ENCODE results near the gene POC1A. TPM values are rescaled to one million over a fixed set of nuclear protein-coding genes. Genes with fewer than 3 reads are reported as not detected.
A peak's percentile ranks its signal among the peaks of the same experiment; 100 is the strongest.

The POC1A gene
- total and polyA plus RNA-seq, 2 of the 4 experiments (the other 2 are of a cell fraction) = 10.6 to 11.5 TPM

- no peak overlapping the region for H3K4me3 ChIP-seq (ENCODE audit: insufficient read depth, low read depth, low read length)
- H4K5ac ChIP-seq (ENCODE audit: low read depth, low read length) = no peak overlapping the region
- H3K79me1 ChIP-seq (ENCODE audit: low read depth in 1 of 2, low read length in 2 of 2) = peaks cover 0 to 9% of the 10 kb centered on the region in 2 experiments; a peak in 2 of 4 replicates
- H3K14ac ChIP-seq (replicated peaks; ENCODE audit: low read depth, low read length) = no peak overlapping the region
- DNase-seq (no peak), ATAC-seq (ENCODE audit: low read depth) (no peak)
- H2BK20ac ChIP-seq (ENCODE audit: low read depth, low read length) = no peak overlapping the region
- H4K91ac ChIP-seq (ENCODE audit: insufficient read depth, low read depth, low read length) = no peak overlapping the region
- H3K4me2 ChIP-seq (ENCODE audit: low read depth, low read length) = no peak overlapping the region
- TF ChIP-seq CHD1 (IDR thresholded peaks at IDR 0.05; ENCODE audit: low read depth, low read length) (no peak), RAD21 (IDR thresholded peaks at IDR 0.05; ENCODE audit: low read length) (no peak), ELK1 (IDR thresholded peaks at IDR 0.05; ENCODE audit: borderline replicate concordance, low read depth, low read length) (no peak), RFX5 (IDR thresholded peaks at IDR 0.05; ENCODE audit: low read depth, low read length) (no peak), MAFK (IDR thresholded peaks at IDR 0.05; ENCODE audit: low read depth, low read length) (no peak), NFE2L2 (IDR thresholded peaks at IDR 0.05; ENCODE audit: low read depth, low read length) (no peak), USF2 (IDR thresholded peaks at IDR 0.05; ENCODE audit: low read depth, low read length) (no peak), MAZ (IDR thresholded peaks at IDR 0.05; ENCODE audit: borderline replicate concordance, low read depth, low read length) (no peak), POLR2A (IDR thresholded peaks at IDR 0.05; ENCODE audit: low read depth, low read length) (no peak)
- no peak overlapping the region for H3K27ac ChIP-seq (ENCODE audit: insufficient read depth, low read length)
- dilution Hi-C loops (cut with HindIII; ENCODE audit: low sequenced_read_pairs, unreplicated experiment) = no loop called here
- H2BK5ac ChIP-seq (ENCODE audit: low read depth, low read length, poor library complexity, severe bottlenecking) = no peak overlapping the region
- no peaks in the 10 kb centered on the region for H3K9me3 ChIP-seq (ENCODE audit: control insufficient read depth, insufficient read depth, low read length)
- H2AK5ac ChIP-seq (ENCODE audit: low read depth, low read length) = no peak overlapping the region
- no peak overlapping the region for H2AFZ ChIP-seq (replicated peaks; ENCODE audit: low read length, poor library complexity)
- in situ Hi-C loops (cut with MboI; ENCODE audit: low sequenced_read_pairs) = no loop called here
- H4K20me1 ChIP-seq (ENCODE audit: insufficient read depth, low read length) = no peaks in the 10 kb centered on the region
- H3K9me1 ChIP-seq (ENCODE audit: insufficient read depth, low read length) = peaks cover 7% of the 10 kb centered on the region; the same call in 1 of the 2 replicates
- H3K56ac ChIP-seq (ENCODE audit: extremely low read depth, insufficient read depth, low read length) = no peak overlapping the region
- no peak overlapping the region for H2BK120ac ChIP-seq (ENCODE audit: low read depth, low read length)
- 85% methylated on average over 4 of the region's 7 CpGs; no CpG with 5 or more reads in 1 of the 2 experiments for WGBS, 2 experiments (ENCODE audit: extremely low coverage in 2 of 2, insufficient read length in 1 of 2)
- peak overlapping the region; percentile 34 for H2AK9ac ChIP-seq (replicated peaks; ENCODE audit: low read depth, low read length, poor library complexity)
- POLR2A ChIA-PET (ENCODE audit: unreplicated experiment) = no interaction called here
- H4K8ac ChIP-seq (ENCODE audit: low read depth in 2 of 2, low read length in 2 of 2) = no peak overlapping the region
- no peak overlapping the region for H3K18ac ChIP-seq (ENCODE audit: low read depth, low read length)
- BruUV-seq (replicated peaks) = no TSS peak
- CTCF ChIA-PET = interaction anchor here (0.6 kb wide), 1 partner anchor 558 kb away, joined by 4 read pairs; no protein-coding TSS in a partner anchor
- intact Hi-C loops (cut with micrococcal nuclease) = no loop called here
- peaks cover 1% of the 10 kb centered on the region; the same call in 1 of the 2 replicates for H3K36me3 ChIP-seq (ENCODE audit: control insufficient read depth, insufficient read depth, low read length)
- H3K4me1 ChIP-seq (ENCODE audit: control insufficient read depth, insufficient read depth, low read length) = no peaks in the 10 kb centered on the region; the same call in 1 of the 2 replicates
- no peak overlapping the region for H2BK15ac ChIP-seq (ENCODE audit: low read depth, low read length)
- no peak overlapping the region for H3K23ac ChIP-seq (ENCODE audit: low read depth, low read length)
- no peak overlapping the region for H3K9ac ChIP-seq (ENCODE audit: low read depth, low read length)
- H3K4ac ChIP-seq (ENCODE audit: low read depth, low read length) = no peak overlapping the region
- no peaks in the 10 kb centered on the region for H3K27me3 ChIP-seq (ENCODE audit: control insufficient read depth, insufficient read depth, low read length)
Observed at GRCh38 chr3:52121464-52121805, 32.8 kb downstream of the POC1A start.

Measured in IMR-90 (cell line).